T follicular helper cell (primary cell): Measurements from ENCODE around the gene TMEM244.
"Not testable (repeated sequence)": the region's sequence is repeated elsewhere in the genome, so short reads cannot be mapped to it uniquely, and the experiment has no call there.

Experiments
- DNase-seq: peaks from one replicate; pipeline ENCODE4 v3.0.0-alpha.2; 2020; ENCODE audit warnings: low read depth

Gene TMEM244

DNA sequence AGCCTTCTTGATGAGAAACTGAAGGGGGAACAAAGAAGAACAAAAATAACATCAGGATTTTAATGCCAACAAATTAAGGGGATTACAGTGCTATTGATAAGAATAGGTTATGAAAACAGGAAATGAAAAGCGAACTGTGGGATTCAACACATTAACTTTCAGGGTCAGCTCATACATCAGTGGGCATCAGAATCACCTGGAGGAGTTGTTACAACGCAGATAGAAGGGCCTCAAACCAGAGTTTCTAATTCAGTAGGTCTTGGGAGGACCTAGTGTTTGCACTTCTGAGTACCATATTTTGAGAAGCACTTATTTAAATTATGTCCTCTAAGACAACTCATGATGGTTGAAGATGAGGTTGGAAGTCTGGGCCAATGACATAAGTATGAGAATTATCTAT, 5.6 kb upstream of the TMEM244 start:
- no peak for DNase-seq

DNA sequence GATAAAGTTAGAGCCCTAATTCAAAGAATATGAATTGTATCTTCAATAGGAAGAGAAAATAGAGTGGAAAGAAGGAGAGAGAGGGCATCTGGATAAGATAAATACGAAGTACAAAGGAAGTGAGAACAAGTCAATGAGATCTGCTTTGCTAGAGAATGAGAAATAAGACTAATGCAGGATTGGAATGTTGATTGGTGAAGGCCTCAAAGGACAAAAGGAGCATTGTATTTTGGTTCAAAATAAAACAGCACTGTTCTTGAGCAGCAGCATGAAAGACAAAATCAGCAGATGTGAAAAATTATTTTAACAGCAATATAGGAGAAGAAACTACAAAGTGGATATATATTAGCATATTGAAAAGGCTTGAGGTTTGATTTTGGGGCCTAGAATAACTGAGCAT, 5.1 kb upstream of the TMEM244 start:
- DNase-seq: no peak

DNA sequence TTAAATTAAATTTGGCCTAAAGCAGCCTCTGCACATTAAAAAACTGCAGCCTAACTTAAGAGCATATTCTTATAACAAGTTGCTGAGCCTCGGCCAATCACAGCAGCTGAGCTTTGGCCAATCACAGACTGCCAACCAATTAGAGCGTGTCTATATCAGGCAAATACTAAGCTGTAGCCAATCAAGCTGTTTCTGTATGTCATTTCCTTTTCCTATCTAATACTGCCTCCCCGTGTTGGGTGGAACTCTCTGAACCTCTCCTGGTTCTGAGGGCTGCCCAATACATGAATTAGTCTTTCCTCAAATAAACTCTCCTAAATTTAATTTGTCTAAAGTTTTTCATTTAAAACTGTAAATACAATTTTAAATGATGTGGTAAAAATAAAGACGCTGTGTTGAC, 3.9 kb upstream of the TMEM244 start:
- no peak for DNase-seq

DNA sequence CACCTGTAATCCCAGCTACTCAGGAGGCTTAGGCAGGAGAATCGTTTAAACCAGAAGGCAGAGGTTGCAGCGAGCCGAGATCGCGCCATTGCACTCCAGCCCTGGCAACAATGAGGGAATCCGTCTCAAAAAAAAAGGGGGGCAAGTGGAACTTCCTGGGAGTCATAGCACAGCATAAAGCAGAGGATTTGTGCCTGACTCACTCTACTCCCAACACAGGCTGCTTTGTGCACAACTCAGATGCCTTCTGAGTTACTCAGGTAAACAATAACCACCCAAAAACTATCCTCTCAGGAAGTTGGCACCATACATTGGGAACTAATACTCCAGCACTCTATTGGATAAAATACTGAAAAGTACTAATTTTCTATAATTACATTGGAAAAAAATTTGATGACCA, 2.5 kb upstream of the TMEM244 start:
- DNase-seq: no peak

DNA sequence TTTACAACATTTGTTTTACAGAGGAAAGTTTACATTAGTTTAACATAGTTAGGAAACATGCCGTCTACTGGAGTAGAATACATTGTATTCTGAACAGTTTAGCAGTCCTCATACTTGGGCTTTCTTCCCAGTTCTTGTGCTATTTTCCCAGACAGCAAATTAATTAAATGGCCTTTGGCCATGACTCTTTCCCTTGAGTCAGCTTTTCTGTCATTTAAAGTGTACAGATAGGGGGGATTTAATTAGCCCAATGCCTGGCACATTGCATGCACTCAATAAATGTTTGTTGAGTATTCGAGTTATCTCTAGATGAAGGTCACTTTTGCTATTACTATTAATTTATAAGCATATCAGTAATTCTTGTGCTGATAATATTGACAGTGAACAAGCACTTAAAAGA, 1.6 kb downstream of the TMEM244 start:
- no peak for DNase-seq

DNA sequence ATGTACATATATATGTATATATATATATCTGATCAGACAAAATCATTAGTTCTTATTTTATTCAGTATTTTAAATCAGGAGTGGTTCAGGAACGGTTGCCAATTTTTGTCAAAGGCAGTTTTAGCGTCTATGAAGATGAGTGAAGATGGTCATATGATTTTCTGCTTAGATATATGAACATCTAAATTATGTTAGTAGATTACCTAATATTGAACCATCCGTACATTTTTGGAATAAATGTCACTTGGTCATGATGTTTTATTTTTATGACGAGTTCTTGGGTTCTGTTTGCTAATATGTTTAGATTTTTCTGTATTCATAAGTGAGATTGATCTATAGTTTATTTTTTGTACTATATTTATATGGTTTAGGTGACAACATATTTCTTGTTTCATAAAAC, 3.3 kb downstream of the TMEM244 start:
- DNase-seq: no peak

DNA sequence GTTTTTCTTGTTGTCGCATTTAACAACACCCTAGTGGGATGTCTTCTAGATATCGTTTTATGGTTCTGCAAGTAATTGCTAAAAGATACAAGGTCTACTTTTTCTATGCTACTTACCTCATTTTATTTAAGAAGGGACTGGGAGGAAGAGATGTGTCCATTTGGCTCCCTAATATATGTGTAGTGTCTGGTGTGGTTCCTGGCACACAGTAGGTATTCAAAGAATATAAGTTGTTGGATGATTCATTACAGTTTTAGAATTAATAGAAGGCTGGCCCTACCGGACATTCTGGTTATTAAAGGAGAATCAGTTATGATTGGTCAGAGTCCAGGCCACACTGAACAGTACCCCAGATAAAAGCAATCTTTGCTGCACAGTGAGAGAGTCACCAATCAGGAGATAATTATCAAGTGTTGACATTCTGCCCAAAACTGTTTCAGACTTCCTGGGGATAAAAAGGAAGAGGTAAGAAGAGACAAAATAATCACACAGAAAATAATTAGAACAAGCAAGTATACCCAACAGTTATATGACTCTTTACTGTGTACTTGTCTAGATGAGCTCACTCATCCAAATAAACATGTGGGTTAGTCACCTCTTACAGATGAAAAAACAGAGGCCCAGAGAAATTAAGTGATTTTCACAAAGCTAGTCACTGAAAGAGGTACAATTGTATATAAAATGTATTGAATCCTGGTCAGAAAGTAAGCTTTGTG, 7.0 kb downstream of the TMEM244 start:
- no peak for DNase-seq

DNA sequence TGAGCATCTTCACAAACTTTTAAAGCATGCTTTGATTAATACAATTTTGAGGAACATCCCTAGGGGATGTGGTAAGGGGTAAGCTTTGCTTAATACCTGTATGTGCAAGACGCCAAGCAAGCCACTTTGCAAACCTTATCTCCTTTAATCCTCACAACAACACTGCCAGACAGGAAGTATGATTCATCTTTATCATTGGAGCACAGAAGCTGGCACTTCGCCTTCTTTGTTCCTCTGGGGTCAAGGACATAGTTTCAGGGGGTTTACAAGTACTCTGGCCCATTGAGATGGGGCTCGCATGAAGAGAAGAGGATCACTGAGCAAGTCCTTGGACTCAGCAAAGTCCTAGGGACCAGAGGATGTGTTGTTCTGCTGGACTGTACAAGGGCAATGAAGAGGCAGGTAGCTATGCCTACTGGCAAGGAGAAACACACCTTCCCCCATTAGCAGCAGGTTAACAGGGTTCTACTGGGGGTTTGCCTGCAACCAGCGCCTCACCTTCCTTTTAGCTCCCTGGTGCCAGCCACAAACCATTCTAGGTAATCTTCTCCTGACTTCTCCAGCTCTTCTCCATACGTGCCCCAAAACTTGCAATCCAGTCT, 8.8 kb downstream of the TMEM244 start:
- no peak for DNase-seq

DNA sequence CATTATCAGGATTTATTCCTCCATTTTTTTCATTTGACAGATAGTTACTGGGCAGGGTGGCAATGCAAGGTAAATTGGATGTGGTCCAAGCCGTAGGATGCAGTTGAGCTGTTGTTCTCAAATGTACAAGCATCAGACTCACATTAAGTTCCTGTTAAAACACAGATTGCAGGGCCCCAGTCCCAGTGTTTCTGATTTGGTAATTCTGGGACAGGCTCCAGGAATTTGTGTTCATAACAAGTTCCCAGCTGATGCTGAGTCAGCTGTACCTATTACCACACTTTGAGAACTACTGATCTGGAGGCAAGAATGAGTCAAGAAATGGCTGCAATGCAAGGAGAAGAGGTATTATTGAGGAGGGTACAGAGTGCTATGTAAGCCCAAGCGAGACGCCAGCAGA, 11.7 kb downstream of the TMEM244 start:
- DNase-seq: no peak

DNA sequence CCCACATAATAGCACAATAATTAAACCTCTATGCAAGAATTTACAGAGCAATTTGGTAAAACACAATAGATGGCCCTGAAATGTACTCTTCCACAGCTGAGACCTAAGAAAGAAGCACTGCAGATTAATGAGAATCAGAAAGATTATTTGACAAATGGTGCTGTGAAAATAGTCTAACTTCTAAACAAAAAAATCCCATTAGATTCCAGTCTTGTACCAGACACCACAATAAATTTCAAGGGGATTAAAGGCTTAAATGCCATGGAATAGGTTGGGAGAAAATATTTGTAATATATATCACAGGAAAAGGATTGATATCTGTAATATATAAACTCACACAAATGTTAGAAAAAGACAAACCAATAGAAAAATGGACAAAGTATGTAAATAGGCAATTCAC, 14.4 kb downstream of the TMEM244 start:
- no peak for DNase-seq

DNA sequence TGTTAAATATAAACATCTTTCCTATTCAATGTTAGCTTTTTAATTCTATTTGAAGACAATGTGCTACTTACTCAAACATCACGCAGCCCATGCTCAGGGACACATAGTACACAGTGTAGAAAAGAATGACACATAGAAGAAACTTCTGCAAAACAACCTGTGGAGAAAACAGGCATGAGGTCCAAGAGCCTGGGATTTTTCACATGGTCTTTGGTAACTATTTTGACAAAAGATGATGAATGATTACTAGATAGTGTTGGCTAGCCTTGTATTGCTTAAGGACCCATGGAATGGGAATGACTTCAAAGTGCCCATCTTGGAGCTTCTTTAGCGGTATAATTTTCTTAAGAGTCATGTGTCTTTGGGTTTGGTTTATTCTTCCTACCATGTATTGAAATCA, 15.4 kb downstream of the TMEM244 start:
- no peak for DNase-seq

DNA sequence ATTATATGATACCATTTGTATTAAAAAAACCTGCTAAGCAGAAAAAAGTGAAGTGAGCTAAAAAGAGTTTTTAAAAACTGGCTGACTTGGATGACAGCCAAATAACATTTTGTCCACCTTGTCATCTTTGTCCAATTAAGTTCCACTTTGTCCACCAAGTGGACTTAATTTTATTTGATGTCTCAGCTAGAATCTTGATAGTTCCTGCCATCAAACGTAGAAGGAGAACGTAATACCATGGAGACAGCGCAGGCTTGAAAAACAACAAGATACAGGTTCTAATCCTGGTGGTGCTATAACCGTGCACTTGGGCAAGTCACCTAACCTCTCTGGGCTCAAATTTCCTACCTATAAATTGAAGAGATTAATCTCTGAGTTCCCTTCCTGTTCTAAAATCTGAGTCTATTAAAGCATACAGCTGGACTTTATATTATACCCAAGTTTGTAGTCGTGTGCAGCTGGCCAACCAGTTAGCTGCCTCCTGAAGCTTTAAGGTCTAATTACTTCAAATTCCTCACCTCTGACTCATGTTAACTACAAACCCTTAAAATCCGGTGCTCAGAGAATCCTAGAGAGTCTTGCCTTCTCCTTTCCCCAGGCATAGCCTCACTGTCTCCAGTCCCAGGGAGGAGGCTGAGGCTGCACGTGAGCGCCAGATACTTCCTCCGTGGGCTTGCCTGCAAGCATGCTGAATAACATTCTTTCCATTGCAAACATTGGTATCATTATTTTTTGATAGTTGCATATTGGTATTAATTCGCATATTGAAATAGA, 16.8 kb downstream of the TMEM244 start:
- no peak for DNase-seq

DNA sequence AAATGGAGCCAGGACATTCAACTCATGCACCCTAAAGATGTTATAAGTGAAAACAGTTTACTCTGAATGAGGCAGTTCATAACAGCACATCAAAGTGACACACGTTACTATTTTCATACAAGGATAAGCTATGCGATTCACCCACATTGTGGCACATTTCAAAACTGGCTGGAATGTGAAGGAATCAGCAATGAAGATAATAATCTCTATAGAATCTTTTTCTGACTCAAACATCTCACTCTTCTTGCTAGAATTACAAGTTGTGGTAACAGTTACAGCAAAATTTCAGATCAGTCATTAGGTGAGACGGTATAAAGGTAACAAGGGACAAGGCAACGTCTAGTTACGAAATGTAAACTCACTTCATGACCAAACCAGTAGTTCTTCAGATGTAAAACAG, 17.5 kb downstream of the TMEM244 start:
- DNase-seq: no peak

DNA sequence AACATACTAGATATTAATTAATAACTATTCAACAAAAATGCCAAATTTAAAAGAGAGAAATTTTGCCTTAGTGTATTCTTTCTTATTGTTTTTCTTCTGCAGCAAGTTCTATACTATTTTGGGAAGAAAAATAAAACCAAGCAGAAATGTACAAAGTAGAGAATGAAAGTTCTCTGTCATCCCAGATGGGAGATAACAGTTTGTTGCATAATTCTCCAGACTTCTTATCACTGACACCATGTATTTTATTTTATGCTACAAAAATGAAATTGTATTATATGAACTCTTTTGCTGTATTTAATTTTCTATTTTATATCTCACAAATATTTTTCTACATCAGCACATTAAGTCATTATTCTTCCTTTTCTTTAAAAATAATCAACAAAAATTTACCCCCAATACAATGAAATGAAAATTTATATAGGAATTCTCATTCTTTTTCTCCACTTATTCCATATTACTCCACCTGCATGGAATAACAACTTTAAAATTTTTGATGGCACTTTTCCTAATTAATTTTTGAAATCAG, 18.2 kb downstream of the TMEM244 start:
- DNase-seq: no peak

DNA sequence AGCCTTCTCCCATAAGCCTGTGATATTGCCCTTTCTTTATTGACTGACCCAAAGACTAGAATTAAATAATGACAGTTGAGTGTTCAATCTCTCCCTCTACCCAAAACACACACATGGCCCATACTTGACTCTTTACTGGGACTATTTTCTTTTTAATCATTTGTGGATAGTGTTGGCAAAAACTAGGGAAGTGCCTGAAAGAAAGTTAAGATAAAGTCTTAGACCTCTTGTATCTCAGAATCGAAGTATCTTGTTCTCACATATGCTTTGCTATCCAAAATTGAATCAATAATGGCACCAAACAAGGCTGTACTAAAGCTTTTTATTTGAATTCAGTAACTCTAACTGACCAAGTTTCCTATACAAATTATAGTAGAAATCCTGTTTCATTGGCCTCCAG, 19.0 kb downstream of the TMEM244 start:
- DNase-seq: no peak

DNA sequence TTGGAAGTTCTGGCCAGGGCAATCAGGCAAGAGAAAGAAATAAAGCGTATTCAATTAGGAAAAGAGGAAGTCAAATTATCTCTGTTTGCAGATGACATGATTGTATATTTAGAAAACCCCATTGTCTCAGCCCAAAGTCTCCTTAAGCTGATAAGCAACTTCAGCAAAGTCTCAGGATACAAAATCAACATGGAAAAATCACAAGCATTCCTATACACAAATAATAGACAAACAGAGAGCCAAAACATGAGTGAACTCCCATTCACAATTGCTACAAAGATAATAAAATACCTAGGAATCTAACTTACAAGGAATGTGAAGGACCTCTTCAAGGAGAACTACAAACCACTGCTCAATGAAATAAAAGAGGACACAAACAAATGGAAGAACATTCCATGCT, 21.6 kb downstream of the TMEM244 start:
- DNase-seq: not testable (repeated sequence)

DNA sequence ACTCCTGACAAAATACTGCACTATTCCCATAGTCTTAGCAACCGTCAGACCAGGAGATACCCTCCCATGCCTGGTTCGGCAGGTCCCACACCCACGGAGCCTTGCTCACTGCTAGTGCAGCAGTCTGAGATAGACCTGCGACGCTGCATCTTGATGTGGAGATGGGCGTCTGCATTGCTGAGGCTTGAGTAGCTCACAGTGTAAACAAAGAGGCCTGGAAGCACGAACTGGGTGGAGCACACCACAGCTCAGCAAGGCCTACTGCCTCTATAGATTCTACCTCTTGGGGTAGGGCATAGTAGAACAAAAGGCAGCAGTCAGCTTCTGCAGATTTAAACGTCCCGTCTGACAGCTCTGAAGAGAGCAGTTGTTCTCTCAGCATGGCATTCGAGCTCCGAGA, 25.4 kb downstream of the TMEM244 start:
- DNase-seq: no peak

DNA sequence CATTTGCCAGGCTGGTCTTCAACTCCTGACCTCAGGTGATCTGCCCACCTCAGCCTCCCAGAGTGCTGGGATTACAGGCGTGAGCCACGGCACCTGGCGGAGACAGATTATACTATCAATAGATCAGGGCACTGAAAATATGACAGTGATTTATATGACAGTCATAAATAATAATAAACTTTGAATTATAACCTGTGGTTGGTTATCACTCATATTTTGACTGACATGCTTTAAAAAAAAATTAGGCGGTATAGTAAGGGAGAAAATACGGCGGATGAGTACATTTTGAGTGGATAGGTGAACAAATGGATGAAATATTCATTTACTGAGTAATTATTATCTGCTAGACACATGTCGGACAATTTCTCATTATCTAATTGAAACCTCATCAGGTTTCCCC, 28.8 kb downstream of the TMEM244 start:
- no peak for DNase-seq

DNA sequence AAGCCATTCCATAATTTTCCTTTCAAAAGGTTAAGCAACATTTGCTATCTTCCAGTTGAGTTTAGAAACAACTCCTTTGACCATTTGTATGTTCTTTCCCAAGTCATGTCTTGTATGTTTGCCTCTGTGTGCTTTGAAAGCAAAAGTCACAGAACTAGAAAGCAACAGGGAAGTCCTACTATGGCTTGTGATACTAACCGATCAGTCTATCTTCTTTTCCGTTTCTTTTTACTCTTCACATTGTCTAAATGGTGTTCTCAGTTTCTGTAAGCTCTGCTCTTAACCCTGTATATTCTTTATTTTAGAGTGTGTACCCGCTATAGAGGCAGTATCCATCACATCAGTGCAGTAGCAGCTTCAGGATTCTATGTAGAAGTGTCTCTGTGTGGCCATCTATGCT, 32.9 kb downstream of the TMEM244 start:
- no peak for DNase-seq

DNA sequence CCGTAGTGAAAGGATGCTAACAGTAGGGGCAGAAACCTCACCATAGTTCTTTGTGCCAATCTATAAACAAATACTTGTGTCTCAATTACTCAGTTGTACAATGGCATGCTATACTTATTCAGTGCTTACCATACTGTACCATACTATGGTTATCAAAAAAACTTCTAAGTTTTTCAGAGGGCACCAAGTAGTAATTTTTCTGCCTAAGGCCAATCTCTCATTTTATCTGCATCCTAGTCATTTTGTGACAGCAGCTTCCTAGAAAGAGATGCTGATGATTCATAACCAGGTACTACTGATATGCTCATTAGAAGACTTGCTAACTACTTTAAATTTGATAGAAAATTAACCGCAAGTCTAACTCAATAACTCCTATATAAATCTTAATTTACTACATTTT, 42.9 kb downstream of the TMEM244 start:
- DNase-seq: no peak

DNA sequence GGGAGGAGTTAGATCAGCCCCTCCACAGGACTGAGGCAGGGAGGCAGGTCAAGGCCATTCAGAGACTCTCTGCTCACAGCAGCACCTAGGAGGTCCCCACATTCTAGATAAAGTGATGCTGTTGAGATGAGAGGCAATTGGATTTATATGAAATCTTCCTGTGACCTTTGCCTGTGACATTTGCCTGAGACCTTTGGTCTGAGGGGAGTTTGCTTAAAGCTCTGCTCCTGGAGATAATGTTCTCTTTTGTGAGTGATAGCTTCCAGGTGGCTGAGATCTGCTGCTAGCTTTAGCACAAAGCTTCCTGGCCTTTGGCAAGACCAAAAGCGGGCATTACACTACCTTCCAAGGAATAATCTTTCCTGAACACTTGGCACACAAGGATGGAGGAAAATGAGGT, 43.3 kb downstream of the TMEM244 start:
- DNase-seq: no peak

DNA sequence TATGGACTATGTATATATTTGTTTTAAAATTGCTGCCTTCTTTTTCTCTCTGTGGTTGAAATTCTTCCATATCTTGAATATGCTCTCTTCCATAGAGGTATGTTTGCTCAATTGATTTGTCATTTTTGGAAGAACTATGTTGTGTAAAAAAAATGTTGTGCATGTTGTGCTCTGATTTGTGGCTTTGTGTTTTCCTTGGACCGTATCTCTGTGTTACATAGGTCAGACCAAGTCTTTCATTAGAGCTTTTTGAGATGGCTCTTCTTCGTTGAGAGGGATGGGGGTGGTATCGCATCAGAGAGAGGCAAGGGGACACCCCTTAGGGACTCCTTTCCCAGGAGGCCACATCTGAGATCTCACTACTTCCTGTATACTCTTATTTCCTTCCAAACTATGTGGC, 43.8 kb downstream of the TMEM244 start:
- DNase-seq: no peak

DNA sequence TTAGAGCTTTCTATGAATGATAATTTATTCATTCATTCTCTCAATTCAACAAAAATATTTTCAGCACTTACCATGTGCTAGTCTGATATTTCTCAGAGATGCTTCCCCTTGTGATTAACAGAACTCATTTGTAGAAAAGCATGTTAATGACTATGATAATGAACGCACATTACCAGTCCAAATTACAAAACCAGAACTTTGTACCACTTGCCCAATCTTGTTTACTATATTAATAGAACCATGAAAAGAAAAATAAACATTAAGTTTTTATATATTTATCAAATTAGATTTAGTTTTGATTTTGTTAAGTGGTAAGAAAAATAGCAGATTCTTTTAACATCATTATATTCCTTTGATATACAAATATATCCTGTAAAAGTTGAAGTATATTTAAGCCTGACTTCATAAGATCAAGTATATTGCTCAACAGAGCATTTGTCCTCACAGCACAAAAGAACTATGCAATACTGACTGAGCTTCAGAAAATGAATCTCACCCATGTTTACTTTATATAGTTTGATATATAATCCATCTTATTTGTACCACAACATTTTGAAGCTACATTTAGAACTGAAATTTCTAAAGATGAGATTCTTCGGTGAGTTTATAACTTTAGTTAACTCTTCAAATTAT, 48.9 kb downstream of the TMEM244 start:
- no peak for DNase-seq
